ENCODE measurements around the gene ARID3A.

Gene ARID3A

GRCh38 chr19:892243-892893 lies 33.5 kb upstream of the ARID3A start:
- DNase-seq, result no peak

GRCh38 chr19:892894-893689 lies 32.7 kb upstream of the ARID3A start, which contains the start of the genes MED16 and RNU6-9:
TSS of gene MED16 (minus strand) at chr19:893187. CDS start at chr19:891131, 2,056 bp downstream.
TSS of gene RNU6-9 (plus strand) at chr19:893484.
- peak; percentile 76 to 94 (median 88) for DNase-seq

- DNase-seq, result no peak
These were observed 29.4 kb upstream of the ARID3A start for GRCh38 chr19:896434-896833.

- DNase-seq, result no peak
These were observed 28.8 kb upstream of the ARID3A start for GRCh38 chr19:896999-897398.

GRCh38 chr19:897442-898039 lies 28.3 kb upstream of the ARID3A start:
- DNase-seq, result no peak

- no peak for DNase-seq
These were observed 27.2 kb upstream of the ARID3A start for GRCh38 chr19:898663-899062.

GRCh38 chr19:899336-900042 lies 26.3 kb upstream of the ARID3A start:
- DNase-seq, result no peak

GRCh38 chr19:900043-900301 lies 25.9 kb upstream of the ARID3A start:
- DNase-seq, result no peak

GRCh38 chr19:900302-901111 lies 25.3 kb upstream of the ARID3A start:
- DNase-seq, result peak in 2 of 5 experiments; percentile 47 to 49

GRCh38 chr19:901216-902092 lies 24.4 kb upstream of the ARID3A start:
- no peak for DNase-seq

- no peak for DNase-seq
These were observed 23.8 kb upstream of the ARID3A start for GRCh38 chr19:902093-902370.

GRCh38 chr19:902446-903226 lies 23.2 kb upstream of the ARID3A start:
- DNase-seq, result no peak

GRCh38 chr19:903266-903797 lies 22.5 kb upstream of the ARID3A start:
- no peak for DNase-seq

- DNase-seq, result no peak
These were observed 21.3 kb upstream of the ARID3A start for GRCh38 chr19:904545-904944.

GRCh38 chr19:906480-906879 lies 19.4 kb upstream of the ARID3A start:
- no peak for DNase-seq

- DNase-seq, result no peak
These were observed 18.5 kb upstream of the ARID3A start for GRCh38 chr19:907183-907853.

GRCh38 chr19:911197-912033 lies 14.4 kb upstream of the ARID3A start:
- DNase-seq, result no peak

- DNase-seq, result peak in 3 of 5 experiments; percentile 29 to 46 (median 38)
These were observed 13.4 kb upstream of the ARID3A start for GRCh38 chr19:912181-913079.
